ENCODE data around the gene NCKAP5. TPM values are rescaled to one million over a fixed set of nuclear protein-coding genes. Genes with fewer than 3 reads are reported as not detected.

NCKAP5 gene
- polyA plus RNA-seq, 3 donors: not detected

GRCh38 chr2:132642415-132642814, 925.8 kb downstream of the NCKAP5 start:
- TF ChIP-seq CTCF (IDR thresholded peaks at IDR 0.05): no peak
- H3K27ac Mint-ChIP-seq: peak overlapping the region in 1 of 7 donors; percentile 3
- intact Hi-C loops (cut with micrococcal nuclease): no loop called here
- H3K9me3 Mint-ChIP-seq: peaks cover 0 to 6% (median 0%) of the 10 kb centered on the region in 7 donors
- Histone ChIP-seq H3K79me2 (ENCODE audit: insufficient read depth, low read length) (no peaks in the 10 kb centered on the region), H3K4me2 (replicated peaks; ENCODE audit: extremely low read depth, low read length, poor library complexity, severe bottlenecking) (no peak overlapping the region), H3K27ac (ENCODE audit: low read depth in 1 of 2, low read length in 2 of 2) (no peak overlapping the region), H3K4me3 (replicated peaks in 1 of 3; ENCODE audit: low read depth in 2 of 3, low read length in 3 of 3) (no peak overlapping the region), H3K4me1 (ENCODE audit: control insufficient read depth in 1 of 2, insufficient read depth in 2 of 2, low read length in 2 of 2) (peaks cover 4 to 10% of the 10 kb centered on the region in 2 donors), H4K20me1 (ENCODE audit: insufficient read depth, low read length) (no peaks in the 10 kb centered on the region), H3K36me3 (replicated peaks in 1 of 2; ENCODE audit: control insufficient read depth in 1 of 2, insufficient read depth in 2 of 2, low read length in 2 of 2) (no peaks in the 10 kb centered on the region), H3K27me3 (ENCODE audit: control insufficient read depth in 2 of 2, insufficient read depth in 2 of 2, low read length in 2 of 2) (no peaks in the 10 kb centered on the region), H2AFZ (ENCODE audit: insufficient read depth, low read depth, low read length, poor library complexity, severe bottlenecking) (no peak overlapping the region), H3K9me3 (replicated peaks in 1 of 2; ENCODE audit: control insufficient read depth in 1 of 2, insufficient read depth in 1 of 2, low read length in 2 of 2) (no peaks in the 10 kb centered on the region), H3K9ac (ENCODE audit: insufficient read depth, low read length, poor library complexity, severe bottlenecking) (no peak overlapping the region)
- H3K4me1 Mint-ChIP-seq: peaks cover 8% of the 10 kb centered on the region
- H3K36me3 Mint-ChIP-seq: no peaks in the 10 kb centered on the region
- no peak overlapping the region for H3K4me3 Mint-ChIP-seq
- WGBS (ENCODE audit: insufficient coverage): no CpG with 5 or more reads among the region's 2 CpGs
- H3K27me3 Mint-ChIP-seq (ENCODE audit: low read depth in 3 of 3): peaks cover 1 to 6% (median 6%) of the 10 kb centered on the region in 3 donors
- no peak for DNase-seq

GRCh38 chr2:132641819-132642218, 926.4 kb downstream of the NCKAP5 start:
- Mint-ChIP-seq H3K4me3 (no peak overlapping the region), H3K27ac (no peak overlapping the region), H3K9me3 (peaks cover 0 to 6% (median 0%) of the 10 kb centered on the region in 7 donors), H3K4me1 (peaks cover 8% of the 10 kb centered on the region), H3K36me3 (no peaks in the 10 kb centered on the region), H3K27me3 (ENCODE audit: low read depth in 3 of 3) (peaks cover 1 to 6% (median 6%) of the 10 kb centered on the region in 3 donors)
- DNase-seq: no peak
- H4K20me1 ChIP-seq (ENCODE audit: insufficient read depth, low read length): no peaks in the 10 kb centered on the region
- H3K79me2 ChIP-seq (ENCODE audit: insufficient read depth, low read length): no peaks in the 10 kb centered on the region
- no peak overlapping the region for H3K4me2 ChIP-seq (replicated peaks; ENCODE audit: extremely low read depth, low read length, poor library complexity, severe bottlenecking)
- H3K9me3 ChIP-seq (replicated peaks in 1 of 2; ENCODE audit: control insufficient read depth in 1 of 2, insufficient read depth in 1 of 2, low read length in 2 of 2): no peaks in the 10 kb centered on the region
- H3K4me3 ChIP-seq (replicated peaks in 1 of 3; ENCODE audit: low read depth in 2 of 3, low read length in 3 of 3): no peak overlapping the region
- no peaks in the 10 kb centered on the region for H3K27me3 ChIP-seq (ENCODE audit: control insufficient read depth in 2 of 2, insufficient read depth in 2 of 2, low read length in 2 of 2)
- TF ChIP-seq CTCF (IDR thresholded peaks at IDR 0.05): no peak
- H3K4me1 ChIP-seq (ENCODE audit: control insufficient read depth in 1 of 2, insufficient read depth in 2 of 2, low read length in 2 of 2): peaks cover 4 to 10% of the 10 kb centered on the region in 2 donors
- no peaks in the 10 kb centered on the region for H3K36me3 ChIP-seq (replicated peaks in 1 of 2; ENCODE audit: control insufficient read depth in 1 of 2, insufficient read depth in 2 of 2, low read length in 2 of 2)
- intact Hi-C loops (cut with micrococcal nuclease): no loop called here
- no peak overlapping the region for H3K27ac ChIP-seq (ENCODE audit: low read depth in 1 of 2, low read length in 2 of 2)
- H2AFZ ChIP-seq (ENCODE audit: insufficient read depth, low read depth, low read length, poor library complexity, severe bottlenecking): no peak overlapping the region
- H3K9ac ChIP-seq (ENCODE audit: insufficient read depth, low read length, poor library complexity, severe bottlenecking): no peak overlapping the region
